CD4-positive, alpha-beta memory T cell (primary cell): Measurements from ENCODE around the gene DLGAP3. TPM values are rescaled to one million over a fixed set of nuclear protein-coding genes. Genes with fewer than 3 reads are reported as not detected.

Experiments
- CTCF ChIA-PET: fragments of 350-600 bp; sonication (Branson Sonifier 250); formaldehyde crosslinking; loops from one replicate; lab custom pipeline; 2021; ENCODE audit warnings: inconsistent platforms; ENCODE audit not compliant: partially characterized antibody; lab: Charles Lee
- POLR2A ChIA-PET: fragments of 350-600 bp; sonication (Branson Sonifier 250); formaldehyde crosslinking; loops from one replicate; lab custom pipeline; 2021; ENCODE audit not compliant: partially characterized antibody; lab: Charles Lee
- DNase-seq, 5 donors: peaks; one replicate each; pipeline versions ENCODE4 v3.0.0 to v3.0.0-alpha.2; 2020 to 2022; ENCODE audit warnings: mixed read lengths in 1 of 5
- H3K27ac ChIP-seq: one replicate; pipeline ENCODE4 v1.7.0; 2013; ENCODE audit warnings: low read depth, low read length
- H3K27me3 ChIP-seq: 2 replicates; pipeline ENCODE4 v1.7.0; 2013; ENCODE audit warnings: mild to moderate bottlenecking, low read length, moderate library complexity; ENCODE audit not compliant: insufficient read depth
- H3K36me3 ChIP-seq: 2 replicates; pipeline ENCODE4 v1.7.0; 2013; ENCODE audit warnings: mild to moderate bottlenecking, low read length, moderate library complexity; ENCODE audit not compliant: insufficient read depth
- H3K4me1 ChIP-seq: 2 replicates; pipeline ENCODE4 v1.7.0; 2013; ENCODE audit warnings: mild to moderate bottlenecking, low read length, moderate library complexity; ENCODE audit not compliant: insufficient read depth
- H3K4me3 ChIP-seq, 2 donors: one replicate each; pipeline ENCODE4 v1.7.0; 2013; ENCODE audit warnings: low read length in 2 of 2, mild to moderate bottlenecking in 1 of 2
- H3K9me3 ChIP-seq, 2 donors: one replicate each; pipeline ENCODE4 v1.7.0; 2013; ENCODE audit warnings: low read length in 2 of 2, control low read depth in 1 of 2; ENCODE audit not compliant: control insufficient read depth in 1 of 2
- H3K27ac Mint-ChIP-seq, 7 donors: one replicate each; pipeline ENCODE4 v1.8.0; 2020 to 2021; ENCODE audit warnings: mixed read lengths in 7 of 7, mild to moderate bottlenecking in 6 of 7, inconsistent platforms in 3 of 7, moderate library complexity in 3 of 7
- H3K27me3 Mint-ChIP-seq, 2 donors: one replicate each; pipeline ENCODE4 v1.8.0; 2020 to 2021; ENCODE audit warnings: mixed read lengths in 2 of 2
- H3K36me3 Mint-ChIP-seq, 2 donors: one replicate each; pipeline ENCODE4 v1.8.0; 2020 to 2021; ENCODE audit warnings: mixed read lengths in 2 of 2, inconsistent platforms in 1 of 2, mild to moderate bottlenecking in 1 of 2
- H3K4me1 Mint-ChIP-seq, 4 donors: one replicate each; pipeline ENCODE4 v1.8.0; 2020 to 2021; ENCODE audit warnings: mixed read lengths in 4 of 4, mild to moderate bottlenecking in 1 of 4
- H3K4me3 Mint-ChIP-seq, 8 donors: one replicate each; pipeline ENCODE4 v1.8.0; 2020 to 2021; ENCODE audit warnings: mixed read lengths in 8 of 8, mild to moderate bottlenecking in 7 of 8, moderate library complexity in 6 of 8, inconsistent platforms in 3 of 8
- H3K9me3 Mint-ChIP-seq, 8 donors: one replicate each; pipeline ENCODE4 v1.8.0; 2020 to 2021; ENCODE audit warnings: mixed read lengths in 8 of 8, mild to moderate bottlenecking in 5 of 8, inconsistent platforms in 3 of 8, moderate library complexity in 1 of 8
- intact Hi-C: fragments of 100-400 bp; cut with micrococcal nuclease; formaldehyde crosslinking; loops from one replicate; pipeline ENCODE4 v1.15.1; 2023
- polyA plus RNA-seq, 2 donors: library from polyadenylated mRNA; unstranded; fragments of 300-500 nt; fragmentation: Illumina TruSeq; gene quantifications; one replicate each; pipeline ENCODE4 v1.2.3, GENCODE V29; 2021
- total RNA-seq, 2 experiments: library from RNA; stranded (reverse); gene quantifications; one replicate each; pipeline ENCODE4 v1.2.3, GENCODE V29; 2021

The DLGAP3 gene
- total RNA-seq (1 to 10 TPM; 1.5 TPM), polyA plus RNA-seq (under 1 TPM; 0.08 to 0.18 TPM)

- ChIA-PET CTCF (no interaction called here), POLR2A (no interaction called here)
- intact Hi-C loops: no loop called here
- peak within 1 kb of the TSS; percentile 39 to 47 for H3K4me3 ChIP-seq
- Mint-ChIP-seq H3K27ac (peak within 1 kb of the TSS in 4 of 7 donors; percentile 1 to 52 (median 20)), H3K4me3 (peak within 1 kb of the TSS; percentile 80 to 95 (median 84)), H3K9me3 (peaks cover 0 to 3% (median 0%) of the 10 kb centered on the region in 8 donors), H3K27me3 (peaks cover 22 to 38% of the 10 kb centered on the region in 2 donors), H3K36me3 (no peaks in the 10 kb centered on the region), H3K4me1 (peaks cover 6 to 11% (median 9%) of the 10 kb centered on the region in 4 donors)
- no peaks in the 10 kb centered on the region for H3K36me3 ChIP-seq
- peak in 1 of 5 donors; percentile 10 for DNase-seq
- no peak within 1 kb of the TSS for H3K27ac ChIP-seq
- peaks cover 36% of the 10 kb centered on the region for H3K27me3 ChIP-seq
- no peaks in the 10 kb centered on the region for H3K9me3 ChIP-seq
- peaks cover 9% of the 10 kb centered on the region for H3K4me1 ChIP-seq
These were observed at the start of gene DLGAP3 for GRCh38 chr1:34929497-34929852. Gene DLGAP3 (minus strand): TSS chr1:34929650. CDS start chr1:34905383, 24,267 bp downstream.

- Mint-ChIP-seq H3K27ac (peak overlapping the region in 2 of 7 donors; percentile 70 to 74), H3K9me3 (peaks cover 0 to 4% (median 0%) of the 10 kb centered on the region in 8 donors), H3K4me3 (no peak overlapping the region), H3K4me1 (peaks cover 15 to 58% (median 31%) of the 10 kb centered on the region in 4 donors), H3K27me3 (no peaks in the 10 kb centered on the region), H3K36me3 (peaks cover 34 to 41% of the 10 kb centered on the region in 2 donors)
- DNase-seq: no peak
- POLR2A ChIA-PET: interaction anchor here (0.9 kb wide), 1 partner anchor 51 kb away, joined by 4 read pairs; no protein-coding TSS in a partner anchor
- peaks cover 13% of the 10 kb centered on the region for H3K4me1 ChIP-seq
- no peaks in the 10 kb centered on the region for H3K27me3 ChIP-seq
- intact Hi-C loops: no loop called here
- peaks cover 5% of the 10 kb centered on the region for H3K36me3 ChIP-seq
- H3K4me3 ChIP-seq: no peak overlapping the region
- CTCF ChIA-PET: interaction anchor here (2.0 kb wide), 1 partner anchor 126 kb away, joined by 4 read pairs; no protein-coding TSS in a partner anchor
- no peak overlapping the region for H3K27ac ChIP-seq
- H3K9me3 ChIP-seq: no peaks in the 10 kb centered on the region
These were observed 49.5 kb upstream of the DLGAP3 start for GRCh38 chr1:34978921-34979320.

GRCh38 chr1:34977858-34978257, 48.4 kb upstream of the DLGAP3 start:
- no peak overlapping the region for H3K4me3 Mint-ChIP-seq
- POLR2A ChIA-PET: no interaction called here
- intact Hi-C loops: no loop called here

DNA sequence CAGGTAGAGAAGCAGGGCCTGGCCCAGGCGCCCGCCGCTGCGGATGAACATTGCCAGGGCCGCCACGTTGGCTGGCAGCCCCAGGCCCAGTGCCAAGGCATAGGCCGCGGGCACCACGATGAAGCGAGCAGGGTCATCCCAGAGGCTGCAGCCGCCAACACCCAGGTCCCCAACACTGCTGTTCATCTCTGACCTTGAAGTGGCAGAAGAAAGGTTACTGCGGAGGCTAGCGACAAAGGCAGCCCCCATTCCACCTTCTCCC, 47.7 kb upstream of the DLGAP3 start:
- Histone ChIP-seq H3K9me3 (no peaks in the 10 kb centered on the region), H3K4me1 (no peaks in the 10 kb centered on the region), H3K36me3 (peaks cover 5% of the 10 kb centered on the region), H3K4me3 (no peak overlapping the region), H3K27ac (no peak overlapping the region), H3K27me3 (no peaks in the 10 kb centered on the region)
- peak overlapping the region in 1 of 7 donors; percentile 48 for H3K27ac Mint-ChIP-seq
- peaks cover 0 to 4% (median 0%) of the 10 kb centered on the region in 8 donors for H3K9me3 Mint-ChIP-seq
- H3K4me1 Mint-ChIP-seq: peaks cover 9 to 45% (median 20%) of the 10 kb centered on the region in 4 donors
- CTCF ChIA-PET: no interaction called here
- H3K4me3 Mint-ChIP-seq: no peak overlapping the region
- DNase-seq: no peak
- intact Hi-C loops: no loop called here
- POLR2A ChIA-PET: interaction anchor here (3.8 kb wide), 1 partner anchor 8 kb away, joined by 14 read pairs; the partner anchor contains the start of gene TMEM35B
- no peaks in the 10 kb centered on the region for H3K27me3 Mint-ChIP-seq
- peaks cover 33 to 34% of the 10 kb centered on the region in 2 donors for H3K36me3 Mint-ChIP-seq

More at GRCh38 chr1:34977858-34978257, 48.4 kb upstream of the DLGAP3 start:
- DNase-seq: no peak
- Histone ChIP-seq H3K9me3 (no peaks in the 10 kb centered on the region), H3K4me3 (no peak overlapping the region), H3K27me3 (no peaks in the 10 kb centered on the region), H3K4me1 (peaks cover 3% of the 10 kb centered on the region), H3K27ac (no peak overlapping the region), H3K36me3 (peaks cover 5% of the 10 kb centered on the region)
- CTCF ChIA-PET: no interaction called here
- Mint-ChIP-seq H3K27ac (peak overlapping the region in 5 of 7 donors; percentile 19 to 75 (median 32)), H3K36me3 (peaks cover 34% of the 10 kb centered on the region in 2 donors), H3K27me3 (no peaks in the 10 kb centered on the region), H3K9me3 (peaks cover 0 to 4% (median 0%) of the 10 kb centered on the region in 8 donors), H3K4me1 (peaks cover 9 to 51% (median 22%) of the 10 kb centered on the region in 4 donors)

- Mint-ChIP-seq H3K27me3 (no peaks in the 10 kb centered on the region), H3K36me3 (peaks cover 28 to 30% of the 10 kb centered on the region in 2 donors), H3K27ac (peak overlapping the region in 2 of 7 donors; percentile 48 to 73), H3K9me3 (peaks cover 0 to 4% (median 0%) of the 10 kb centered on the region in 8 donors), H3K4me3 (no peak overlapping the region), H3K4me1 (peaks cover 10 to 40% (median 20%) of the 10 kb centered on the region in 4 donors)
- intact Hi-C loops: no loop called here
- no peaks in the 10 kb centered on the region for H3K4me1 ChIP-seq
- no peaks in the 10 kb centered on the region for H3K9me3 ChIP-seq
- H3K36me3 ChIP-seq: peaks cover 5% of the 10 kb centered on the region
- no peak overlapping the region for H3K27ac ChIP-seq
- ChIA-PET POLR2A (interaction anchor here (3.8 kb wide), 1 partner anchor 9 kb away, joined by 14 read pairs; the partner anchor contains the start of gene TMEM35B), CTCF (no interaction called here)
- H3K4me3 ChIP-seq: no peak overlapping the region
- no peak for DNase-seq
- no peaks in the 10 kb centered on the region for H3K27me3 ChIP-seq
These were observed 47.1 kb upstream of the DLGAP3 start for GRCh38 chr1:34976384-34977209.

DNA sequence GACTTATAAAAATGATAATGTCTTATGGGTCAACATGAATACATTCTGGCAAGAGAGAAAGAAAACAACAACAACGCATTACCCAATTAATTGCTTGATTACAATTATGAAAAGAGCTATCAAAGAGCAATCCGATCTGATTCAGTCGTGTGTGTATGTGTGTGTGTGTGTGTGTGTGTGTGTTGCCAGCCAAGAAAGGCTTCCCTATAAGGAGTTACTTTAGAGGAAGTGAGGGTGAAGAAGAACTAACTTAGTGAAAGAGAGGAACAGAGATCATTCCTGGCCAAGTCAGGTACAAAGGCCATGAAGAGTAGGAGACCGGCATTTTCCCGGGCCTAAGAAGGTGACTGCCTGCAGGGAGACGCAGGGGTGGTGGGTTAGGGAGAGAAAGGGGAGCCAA, 46.3 kb upstream of the DLGAP3 start:
- H3K4me3 Mint-ChIP-seq: no peak overlapping the region
- H3K27me3 ChIP-seq: no peaks in the 10 kb centered on the region
- no peaks in the 10 kb centered on the region for H3K27me3 Mint-ChIP-seq

DNA sequence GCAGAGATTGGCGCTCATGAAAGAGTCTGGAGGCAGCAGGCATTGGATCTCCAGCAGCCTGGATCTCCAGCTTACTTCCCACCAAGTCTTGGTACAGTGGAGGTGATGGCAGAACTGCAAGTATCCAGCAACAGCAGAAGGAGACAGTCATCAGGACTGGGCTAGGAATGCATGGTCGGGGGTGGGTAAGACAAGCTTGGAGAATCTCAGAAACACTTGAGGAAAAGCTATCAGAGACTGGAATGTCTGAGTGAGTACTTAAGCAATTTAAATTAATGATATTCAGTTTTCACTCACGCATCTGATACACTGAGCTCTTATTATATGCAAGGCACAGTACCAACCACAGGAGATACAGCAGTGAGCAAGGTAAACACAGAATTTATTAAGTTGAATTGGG, 45.9 kb upstream of the DLGAP3 start:
- H3K9me3 ChIP-seq: no peaks in the 10 kb centered on the region
- H3K9me3 Mint-ChIP-seq: peaks cover 0 to 4% (median 0%) of the 10 kb centered on the region in 8 donors
- ChIA-PET POLR2A (interaction anchor here (3.8 kb wide), 1 partner anchor 10 kb away, joined by 14 read pairs; the partner anchor contains the start of gene TMEM35B), CTCF (no interaction called here)
- H3K27me3 ChIP-seq: no peaks in the 10 kb centered on the region
- no peak overlapping the region for H3K4me3 ChIP-seq
- no peak overlapping the region for H3K4me3 Mint-ChIP-seq
- H3K27ac Mint-ChIP-seq: peak overlapping the region in 3 of 7 donors; percentile 9 to 75 (median 42)
- H3K27ac ChIP-seq: no peak overlapping the region
- intact Hi-C loops: no loop called here
- H3K4me1 ChIP-seq: peaks cover 4% of the 10 kb centered on the region
- no peak for DNase-seq
- H3K36me3 ChIP-seq: peaks cover 5% of the 10 kb centered on the region
- peaks cover 18 to 24% of the 10 kb centered on the region in 2 donors for H3K36me3 Mint-ChIP-seq
- H3K27me3 Mint-ChIP-seq: no peaks in the 10 kb centered on the region
- peaks cover 9 to 29% (median 15%) of the 10 kb centered on the region in 4 donors for H3K4me1 Mint-ChIP-seq

More for the DNA sequence above, 46.3 kb upstream of the DLGAP3 start:
- peaks cover 5% of the 10 kb centered on the region for H3K36me3 ChIP-seq
- no peak overlapping the region for H3K4me3 ChIP-seq
- Mint-ChIP-seq H3K9me3 (peaks cover 0 to 4% (median 0%) of the 10 kb centered on the region in 8 donors), H3K4me1 (peaks cover 9 to 33% (median 17%) of the 10 kb centered on the region in 4 donors), H3K36me3 (peaks cover 22 to 25% of the 10 kb centered on the region in 2 donors), H3K27ac (peak overlapping the region in 6 of 7 donors; percentile 1 to 48 (median 10))
- H3K9me3 ChIP-seq: no peaks in the 10 kb centered on the region
- H3K27ac ChIP-seq: no peak overlapping the region
- intact Hi-C loops: no loop called here
- peaks cover 3% of the 10 kb centered on the region for H3K4me1 ChIP-seq
- CTCF ChIA-PET: no interaction called here
- POLR2A ChIA-PET: interaction anchor here (3.8 kb wide), 1 partner anchor 10 kb away, joined by 14 read pairs; the partner anchor contains the start of gene TMEM35B
- DNase-seq: no peak
